ENCODE results near the gene PLA2G4A. TPM values are rescaled to one million over a fixed set of nuclear protein-coding genes. Genes with fewer than 3 reads are reported as not detected.

PLA2G4A gene
- polyA plus RNA-seq, 1 donor (not counting 4 experiments of a cell fraction or from before 2014, with no cell fraction given) = 29.2 TPM

DNA sequence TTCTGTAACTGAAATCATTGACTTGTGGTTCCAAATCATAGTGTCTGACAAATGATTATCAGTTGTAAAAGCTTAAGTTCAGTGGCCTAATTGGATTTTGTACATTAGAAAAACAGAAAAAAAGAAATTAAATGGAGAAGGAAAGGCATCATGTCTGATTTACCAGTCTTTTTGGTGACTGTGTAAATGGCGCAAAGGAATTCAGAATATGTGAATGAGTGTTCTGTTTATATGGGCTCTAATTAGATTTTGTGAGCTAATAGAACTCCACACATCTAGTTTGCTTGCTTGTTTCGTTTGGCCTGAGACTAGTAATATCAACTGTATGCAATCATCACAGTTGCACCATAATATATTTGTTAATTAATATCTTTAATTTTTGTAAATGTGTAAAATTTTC lies 151.7 kb downstream of the PLA2G4A start:
- Histone ChIP-seq H3K79me2 (ENCODE audit: control insufficient read depth, insufficient read depth, low read length) (no peaks in the 10 kb centered on the region), H3K9me3 (ENCODE audit: control insufficient read depth, low read depth, low read length) (no peaks in the 10 kb centered on the region), H3K27ac (ENCODE audit: control insufficient read depth, insufficient read depth, low read length) (no peak overlapping the region), H2AFZ (ENCODE audit: control insufficient read depth, low read length) (no peak overlapping the region), H3K9ac (ENCODE audit: control insufficient read depth, extremely low read depth, insufficient read depth, low read length) (no peak overlapping the region), H3K27me3 (ENCODE audit: control insufficient read depth, extremely low read depth, insufficient read depth, low read length) (no peaks in the 10 kb centered on the region), H3K36me3 (ENCODE audit: control insufficient read depth in 2 of 2, extremely low read depth in 1 of 2, insufficient read depth in 2 of 2, low read length in 2 of 2) (no peaks in the 10 kb centered on the region), H3K9me1 (ENCODE audit: control insufficient read depth, extremely low read depth, insufficient read depth, low read length) (no peaks in the 10 kb centered on the region), H3K4me2 (ENCODE audit: control insufficient read depth, extremely low read depth, insufficient read depth, low read depth, low read length) (no peak overlapping the region), H3K4me1 (ENCODE audit: control insufficient read depth, extremely low read depth, insufficient read depth, low read length) (peaks cover 4% of the 10 kb centered on the region), H3K4me3 (ENCODE audit: control insufficient read depth in 2 of 3, extremely low read depth in 1 of 3, insufficient read depth in 2 of 3, low read depth in 1 of 3, low read length in 3 of 3) (no peak overlapping the region), H4K20me1 (ENCODE audit: control insufficient read depth, extremely low read depth, insufficient read depth, low read length) (no peaks in the 10 kb centered on the region)
- dilution Hi-C loops (cut with MboI; ENCODE audit: extremely low pct_ligation_motif_present, low sequenced_read_pairs) = loop anchor here (25.0 kb wide), 1 partner anchor 368 kb away; no protein-coding TSS in a partner anchor
- no peak for TF ChIP-seq EZH2 (IDR thresholded peaks at IDR 0.05; ENCODE audit: low read length)
- TF ChIP-seq, protein P1, sequence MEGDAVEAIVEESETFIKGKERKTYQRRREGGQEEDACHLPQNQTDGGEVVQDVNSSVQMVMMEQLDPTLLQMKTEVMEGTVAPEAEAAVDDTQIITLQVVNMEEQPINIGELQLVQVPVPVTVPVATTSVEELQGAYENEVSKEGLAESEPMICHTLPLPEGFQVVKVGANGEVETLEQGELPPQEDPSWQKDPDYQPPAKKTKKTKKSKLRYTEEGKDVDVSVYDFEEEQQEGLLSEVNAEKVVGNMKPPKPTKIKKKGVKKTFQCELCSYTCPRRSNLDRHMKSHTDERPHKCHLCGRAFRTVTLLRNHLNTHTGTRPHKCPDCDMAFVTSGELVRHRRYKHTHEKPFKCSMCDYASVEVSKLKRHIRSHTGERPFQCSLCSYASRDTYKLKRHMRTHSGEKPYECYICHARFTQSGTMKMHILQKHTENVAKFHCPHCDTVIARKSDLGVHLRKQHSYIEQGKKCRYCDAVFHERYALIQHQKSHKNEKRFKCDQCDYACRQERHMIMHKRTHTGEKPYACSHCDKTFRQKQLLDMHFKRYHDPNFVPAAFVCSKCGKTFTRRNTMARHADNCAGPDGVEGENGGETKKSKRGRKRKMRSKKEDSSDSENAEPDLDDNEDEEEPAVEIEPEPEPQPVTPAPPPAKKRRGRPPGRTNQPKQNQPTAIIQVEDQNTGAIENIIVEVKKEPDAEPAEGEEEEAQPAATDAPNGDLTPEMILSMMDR (optimal IDR thresholded peaks at IDR 0.05 in 1 of 3, IDR thresholded peaks at IDR 0.05 in 1 of 3, conservative IDR thresholded peaks at IDR 0.05 in 1 of 3; ENCODE audit: extremely low read depth in 1 of 3, insufficient read depth in 2 of 3, low read length in 3 of 3) = no peak
- DNase-seq (ENCODE audit: low read depth, low spot score) = no peak
- no peak for FAIRE-seq

DNA sequence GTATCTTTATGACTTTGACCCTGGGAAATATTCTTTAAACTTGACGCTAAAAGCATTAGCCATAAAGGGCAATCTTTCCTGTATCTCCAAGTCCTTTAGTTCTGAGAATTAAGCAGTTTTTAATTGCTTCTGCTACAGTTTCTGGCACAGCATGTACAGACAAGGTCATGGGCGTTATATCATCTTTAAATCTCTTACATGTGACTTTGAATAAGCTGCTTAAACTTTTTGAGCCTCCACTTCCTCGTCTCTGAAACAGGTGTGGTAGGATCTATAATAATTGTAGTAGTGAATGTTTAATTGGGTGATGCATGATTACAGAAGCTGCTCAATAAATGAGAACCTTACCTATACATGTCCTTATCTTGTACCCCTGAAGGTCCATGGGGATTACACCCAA lies 153.4 kb downstream of the PLA2G4A start:
- TF ChIP-seq EZH2 (IDR thresholded peaks at IDR 0.05; ENCODE audit: low read length) = no peak
- TF ChIP-seq, protein P1 (optimal IDR thresholded peaks at IDR 0.05 in 1 of 3, IDR thresholded peaks at IDR 0.05 in 1 of 3, conservative IDR thresholded peaks at IDR 0.05 in 1 of 3; ENCODE audit: extremely low read depth in 1 of 3, insufficient read depth in 2 of 3, low read length in 3 of 3) = no peak
- Histone ChIP-seq H3K4me2 (ENCODE audit: control insufficient read depth, extremely low read depth, insufficient read depth, low read depth, low read length) (no peak overlapping the region), H4K20me1 (ENCODE audit: control insufficient read depth, extremely low read depth, insufficient read depth, low read length) (no peaks in the 10 kb centered on the region), H2AFZ (ENCODE audit: control insufficient read depth, low read length) (no peak overlapping the region), H3K36me3 (ENCODE audit: control insufficient read depth in 2 of 2, extremely low read depth in 1 of 2, insufficient read depth in 2 of 2, low read length in 2 of 2) (no peaks in the 10 kb centered on the region), H3K4me1 (ENCODE audit: control insufficient read depth, extremely low read depth, insufficient read depth, low read length) (peaks cover 4% of the 10 kb centered on the region), H3K9me1 (ENCODE audit: control insufficient read depth, extremely low read depth, insufficient read depth, low read length) (no peaks in the 10 kb centered on the region), H3K9me3 (ENCODE audit: control insufficient read depth, low read depth, low read length) (no peaks in the 10 kb centered on the region), H3K79me2 (ENCODE audit: control insufficient read depth, insufficient read depth, low read length) (no peaks in the 10 kb centered on the region), H3K27me3 (ENCODE audit: control insufficient read depth, extremely low read depth, insufficient read depth, low read length) (no peaks in the 10 kb centered on the region), H3K27ac (ENCODE audit: control insufficient read depth, insufficient read depth, low read length) (no peak overlapping the region), H3K4me3 (ENCODE audit: control insufficient read depth in 2 of 3, extremely low read depth in 1 of 3, insufficient read depth in 2 of 3, low read depth in 1 of 3, low read length in 3 of 3) (no peak overlapping the region), H3K9ac (ENCODE audit: control insufficient read depth, extremely low read depth, insufficient read depth, low read length) (no peak overlapping the region)
- no peak for FAIRE-seq
- no peak for DNase-seq (ENCODE audit: low read depth, low spot score)
- dilution Hi-C loops (cut with MboI; ENCODE audit: extremely low pct_ligation_motif_present, low sequenced_read_pairs) = loop anchor here (25.0 kb wide), 1 partner anchor 370 kb away; no protein-coding TSS in a partner anchor

All from keratinocyte (primary cell).